ENCODE measurements around the gene USH2A. TPM values are rescaled to one million over a fixed set of nuclear protein-coding genes. Genes with fewer than 3 reads are reported as not detected.

USH2A gene
- not detected for polyA plus RNA-seq (2013, experiment 1 of 2; ENCODE audit: insufficient read length)
- 0.01 TPM for polyA plus RNA-seq (2013, experiment 2 of 2; ENCODE audit: insufficient read length)

DNA sequence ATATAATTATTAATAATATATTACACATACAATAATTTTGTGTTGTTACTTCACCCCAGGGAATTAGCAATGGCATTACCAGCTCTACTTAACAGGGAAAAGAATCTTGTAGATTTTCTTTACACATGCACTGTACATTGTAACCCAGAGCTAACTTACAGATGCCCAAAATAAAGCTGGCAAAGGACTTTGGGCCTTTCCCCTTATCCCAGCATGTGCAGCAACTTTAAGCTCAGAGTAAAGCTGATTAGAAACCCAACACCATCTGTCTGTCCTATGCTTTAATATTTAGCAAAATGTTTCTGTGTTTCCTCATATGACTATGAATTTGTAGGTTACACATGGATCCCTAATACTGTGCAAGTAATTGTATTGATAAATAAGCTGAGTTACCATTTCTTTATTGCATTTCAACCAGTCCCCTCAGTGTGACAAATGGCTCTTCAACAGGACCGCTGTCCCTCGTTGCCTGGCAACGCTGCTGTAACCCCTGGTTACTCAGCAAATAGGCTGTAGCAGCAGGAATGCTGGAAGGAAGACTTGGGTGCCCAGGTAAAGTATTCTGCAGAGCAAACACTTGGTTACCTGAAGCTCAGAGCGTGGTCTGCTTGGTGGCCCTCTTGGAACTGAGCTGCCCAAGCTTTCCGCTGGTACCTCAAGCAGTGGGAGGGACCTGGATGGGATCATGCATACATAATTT lies at the start of gene USH2A:
TSS of gene USH2A (minus strand) at position 628 of the 700 bp plus-strand sequence. CDS start 1,112 bp downstream, outside the sequence.
- DNase-seq: no peak

- DNase-seq: no peak
Observed at GRCh38 chr1:216466162-216466801, 43.0 kb upstream of the USH2A start.

DNA sequence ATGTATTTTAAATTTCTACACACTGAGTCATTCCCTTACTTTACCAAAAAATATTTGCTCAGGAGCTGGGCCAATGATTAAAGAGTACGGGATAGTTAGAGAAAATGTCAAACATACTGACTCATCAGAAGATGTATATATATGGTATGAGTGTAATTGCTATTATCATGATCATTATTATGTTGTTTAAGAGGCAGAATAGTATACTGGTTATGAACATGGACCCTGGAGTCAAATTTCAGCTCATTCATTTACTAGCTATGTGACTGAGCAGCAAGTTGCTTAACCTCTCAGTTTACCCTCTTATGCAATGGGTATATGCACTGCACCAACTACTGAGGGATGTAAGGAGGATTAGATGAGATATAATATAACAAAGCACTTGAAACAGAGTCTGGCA lies 41.2 kb upstream of the USH2A start:
- DNase-seq: peak; percentile 96

GRCh38 chr1:216462066-216462775 lies 39.0 kb upstream of the USH2A start:
- peak; percentile 58 for DNase-seq

GRCh38 chr1:216461466-216461865 lies 38.2 kb upstream of the USH2A start:
- peak; percentile 23 for DNase-seq

GRCh38 chr1:216459651-216460207 lies 36.5 kb upstream of the USH2A start:
- no peak for DNase-seq

DNA sequence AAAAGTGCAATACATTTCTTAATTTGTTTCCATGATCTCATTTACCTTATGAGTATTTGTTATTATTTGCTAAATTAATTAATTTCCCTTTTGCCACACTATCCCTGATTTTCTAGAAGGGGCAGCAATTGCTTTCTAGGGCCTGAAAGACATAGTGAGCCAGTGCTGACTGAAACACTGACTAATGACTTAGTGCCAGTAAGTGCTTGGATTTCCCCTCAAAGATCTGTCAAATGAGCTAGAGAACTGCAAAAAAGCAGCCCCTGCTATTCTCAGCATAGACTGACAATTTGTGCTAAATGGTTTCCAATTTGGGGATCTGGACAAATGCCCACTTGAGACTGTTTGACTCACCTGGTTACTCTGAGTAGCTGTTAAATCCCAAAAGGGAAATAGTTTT lies 35.6 kb upstream of the USH2A start:
- no peak for DNase-seq

DNA sequence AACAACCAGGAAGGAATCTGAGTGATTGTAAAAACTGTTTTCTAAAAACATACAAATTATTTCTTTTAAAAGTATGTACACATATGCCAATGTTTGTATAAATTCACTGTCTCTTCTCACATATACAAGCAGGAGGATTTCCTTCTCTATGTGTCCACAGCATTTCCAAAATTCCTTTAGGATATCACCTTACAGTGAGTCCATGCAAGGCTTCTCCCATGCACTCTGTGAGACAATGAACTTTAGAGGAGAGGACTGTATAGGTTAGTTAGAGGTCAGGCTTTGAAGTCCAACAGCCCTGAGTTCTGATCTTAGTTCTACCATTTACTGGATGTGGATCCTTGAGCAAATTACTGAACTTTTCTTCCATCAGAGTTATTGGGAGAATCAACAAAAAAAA lies 34.1 kb upstream of the USH2A start:
- DNase-seq: peak; percentile 13

- peak; percentile 79 for DNase-seq
Observed at GRCh38 chr1:216456682-216457081, 33.4 kb upstream of the USH2A start.

- DNase-seq: no peak
Observed at GRCh38 chr1:216453777-216454176, 30.5 kb upstream of the USH2A start.

DNA sequence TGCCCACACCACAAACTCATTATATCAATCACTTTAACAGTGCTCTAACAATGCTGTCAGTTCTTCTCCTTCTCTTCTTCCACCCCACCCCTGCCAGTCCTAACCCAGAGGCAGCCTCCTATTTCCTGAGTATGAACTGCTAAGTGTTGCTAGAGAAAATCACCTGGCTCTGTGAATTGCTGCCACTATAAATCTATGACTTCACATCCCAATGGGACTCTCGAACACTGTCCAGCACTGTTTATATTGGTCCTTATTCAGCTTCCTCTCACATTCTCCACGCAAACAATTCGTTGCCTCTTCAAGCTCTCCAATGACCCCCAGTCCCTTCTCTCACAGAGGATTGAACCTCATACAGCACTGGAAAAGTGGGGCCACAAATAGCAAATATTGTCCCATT lies 27.0 kb upstream of the USH2A start:
- no peak for DNase-seq

DNA sequence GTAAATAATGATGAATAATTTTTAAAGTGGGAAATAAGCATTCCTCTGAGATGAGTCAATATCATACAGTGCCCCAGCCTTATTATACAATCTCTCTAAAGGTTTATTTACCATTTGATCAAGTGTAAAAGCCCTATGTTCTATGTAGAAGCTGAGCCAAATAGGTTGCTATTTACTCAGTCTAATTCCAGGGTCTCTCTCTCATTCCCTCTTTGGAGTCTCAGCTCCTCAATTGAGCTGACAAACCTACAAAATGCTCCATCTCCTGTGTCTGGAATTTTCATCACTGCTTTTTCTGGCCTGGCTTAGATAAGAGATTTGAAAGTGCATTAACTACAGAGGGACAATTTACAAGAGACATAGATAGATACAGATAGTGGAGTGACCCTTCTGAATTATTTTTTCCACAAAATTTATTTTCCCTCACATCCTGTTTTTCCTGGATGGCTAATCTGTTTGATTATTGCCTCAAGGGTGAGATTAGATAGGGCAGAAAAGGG lies 24.8 kb upstream of the USH2A start:
- no peak for DNase-seq

- DNase-seq: no peak
Observed at GRCh38 chr1:216437603-216438002, 14.4 kb upstream of the USH2A start.

DNA sequence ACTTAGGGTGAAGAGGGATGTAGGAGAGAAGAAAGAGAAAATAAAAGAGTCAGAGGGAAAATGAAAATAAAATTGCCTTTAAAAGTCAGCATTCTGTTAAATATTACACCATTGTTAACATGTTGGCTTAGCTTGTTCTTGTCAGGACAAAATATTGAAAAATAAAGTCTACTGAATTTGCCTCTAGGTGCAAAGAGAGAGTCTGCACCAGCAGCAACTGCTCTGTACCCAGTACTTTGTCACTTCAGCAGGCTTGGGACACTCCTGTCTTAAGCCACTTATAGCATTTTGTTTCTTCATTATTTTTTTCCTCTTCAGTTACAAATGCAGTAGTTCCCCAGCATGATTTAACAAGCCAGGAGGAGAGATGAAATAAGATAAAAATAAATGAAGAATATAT lies 11.0 kb upstream of the USH2A start:
- no peak for DNase-seq

DNA sequence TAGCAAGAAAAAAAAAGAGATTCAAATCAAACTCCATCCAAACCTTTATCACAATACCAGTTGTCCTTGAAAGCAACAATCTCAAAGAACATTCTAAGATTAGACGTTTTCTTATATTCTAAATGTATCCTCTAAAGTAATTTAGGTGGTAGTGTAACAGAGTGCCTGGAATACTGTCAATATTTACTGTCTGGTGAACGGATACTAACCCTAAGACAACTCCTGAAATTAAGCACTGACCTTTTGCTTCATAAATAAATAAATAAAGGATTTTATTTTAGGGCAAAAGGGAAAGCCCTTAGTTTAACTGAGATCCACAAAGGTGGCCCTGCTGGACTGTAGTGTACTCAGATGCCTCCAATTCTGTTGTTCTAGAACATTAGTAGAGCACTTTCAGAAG lies 9.9 kb upstream of the USH2A start:
- DNase-seq: no peak

DNA sequence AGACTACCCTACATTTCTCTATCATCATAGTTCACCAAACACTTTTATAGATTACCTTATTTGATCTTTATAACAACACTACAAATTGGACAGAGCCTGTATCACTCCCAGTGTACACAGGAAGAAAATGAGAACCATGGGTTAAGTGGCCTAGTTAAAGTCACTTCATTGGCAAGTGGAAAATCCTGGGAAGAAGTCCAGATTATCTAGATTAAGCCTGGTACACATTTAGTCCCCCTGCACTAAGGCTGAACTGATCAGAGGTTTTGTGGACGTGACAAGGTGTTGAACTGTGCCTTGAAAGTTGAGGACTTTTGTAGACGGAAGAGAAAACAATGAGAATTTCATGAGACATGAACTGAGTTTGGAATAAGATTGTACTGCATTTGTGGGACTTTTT lies 7.5 kb upstream of the USH2A start:
- DNase-seq: no peak

GRCh38 chr1:216425577-216425976 lies 2.3 kb upstream of the USH2A start:
- no peak for DNase-seq

- no peak for DNase-seq
Observed at GRCh38 chr1:216420746-216421145, 2.5 kb downstream of the USH2A start.

- no peak for DNase-seq
Observed at GRCh38 chr1:216420263-216420662, 3.0 kb downstream of the USH2A start.

DNA sequence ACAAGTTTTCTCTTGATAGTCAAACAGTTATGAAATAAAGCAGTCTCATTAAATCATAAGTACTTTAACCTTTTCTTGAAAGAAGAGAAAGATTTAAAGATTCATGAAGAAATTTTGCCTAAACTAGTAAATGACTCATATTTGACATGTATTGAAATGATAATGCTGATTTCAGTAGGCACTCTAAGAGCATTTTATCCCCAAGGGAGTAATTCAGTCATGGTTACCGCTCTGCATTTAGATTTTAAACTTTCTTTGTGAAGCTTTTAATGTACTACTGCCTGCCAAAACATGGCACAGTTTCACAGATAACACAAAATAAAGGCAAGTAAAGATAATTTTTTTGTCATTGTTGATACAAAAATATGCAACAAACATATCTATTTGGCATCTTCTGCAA lies 6.8 kb downstream of the USH2A start:
- no peak for DNase-seq

- DNase-seq: no peak
Observed at GRCh38 chr1:216410026-216410425, 13.2 kb downstream of the USH2A start.

DNA sequence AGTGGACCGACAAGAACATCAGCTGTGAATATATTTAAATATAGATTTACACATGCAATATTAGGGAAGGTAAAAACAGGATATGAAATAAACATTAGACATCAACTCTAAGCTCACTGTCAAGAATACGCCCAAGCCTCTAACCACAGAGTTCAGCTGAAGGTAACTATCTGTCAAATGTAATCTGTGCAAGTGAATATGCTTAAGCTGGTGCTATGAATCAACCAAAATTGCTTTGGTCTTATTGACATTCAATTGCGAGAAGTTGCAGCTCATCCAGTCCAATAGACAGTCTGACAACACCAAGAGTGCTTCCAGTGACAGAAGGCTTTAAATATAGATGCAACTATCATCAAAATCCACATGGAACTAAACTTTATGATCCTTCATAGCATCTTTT lies 32.3 kb downstream of the USH2A start:
- DNase-seq: no peak

- no peak for DNase-seq
Observed at GRCh38 chr1:216389774-216390173, 33.5 kb downstream of the USH2A start.
